ENCODE results near the gene MBOAT2. TPM values are rescaled to one million over a fixed set of nuclear protein-coding genes. Genes with fewer than 3 reads are reported as not detected.
"Not testable (repeated sequence)": the region's sequence is repeated elsewhere in the genome, so short reads cannot be mapped to it uniquely, and the experiment has no call there.

MBOAT2 gene
- total RNA-seq, 1 donor from 2014 or later, result 5.3 TPM

DNA sequence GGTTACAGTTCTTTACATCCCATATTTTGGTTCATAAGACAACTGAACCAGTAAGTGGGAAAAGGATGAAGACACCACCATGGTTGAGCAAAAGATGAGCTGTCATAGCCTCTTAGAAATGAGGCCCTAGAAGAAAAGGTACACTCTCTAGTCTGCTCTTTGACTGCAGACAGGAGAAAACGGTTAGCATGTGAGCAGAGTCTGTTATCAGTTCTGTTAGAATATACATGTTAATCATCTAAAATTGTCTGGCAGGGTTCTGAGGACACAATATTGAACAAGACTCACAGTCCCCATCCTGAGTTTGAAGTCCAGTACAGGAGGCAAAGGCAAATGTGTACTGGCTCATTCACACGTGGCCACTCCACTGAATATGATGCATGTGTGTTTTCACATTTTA is 78.1 kb downstream of the MBOAT2 start:
- no peaks in the 10 kb centered on the region for H3K27me3 ChIP-seq (ENCODE audit: low read depth)
- intact Hi-C loops (cut with micrococcal nuclease), result no loop called here
- H3K9me3 ChIP-seq (replicated peaks), result no peaks in the 10 kb centered on the region
- no peak overlapping the region for H3K4me3 ChIP-seq
- no peaks in the 10 kb centered on the region for H3K4me1 ChIP-seq
- TF ChIP-seq, protein P1, sequence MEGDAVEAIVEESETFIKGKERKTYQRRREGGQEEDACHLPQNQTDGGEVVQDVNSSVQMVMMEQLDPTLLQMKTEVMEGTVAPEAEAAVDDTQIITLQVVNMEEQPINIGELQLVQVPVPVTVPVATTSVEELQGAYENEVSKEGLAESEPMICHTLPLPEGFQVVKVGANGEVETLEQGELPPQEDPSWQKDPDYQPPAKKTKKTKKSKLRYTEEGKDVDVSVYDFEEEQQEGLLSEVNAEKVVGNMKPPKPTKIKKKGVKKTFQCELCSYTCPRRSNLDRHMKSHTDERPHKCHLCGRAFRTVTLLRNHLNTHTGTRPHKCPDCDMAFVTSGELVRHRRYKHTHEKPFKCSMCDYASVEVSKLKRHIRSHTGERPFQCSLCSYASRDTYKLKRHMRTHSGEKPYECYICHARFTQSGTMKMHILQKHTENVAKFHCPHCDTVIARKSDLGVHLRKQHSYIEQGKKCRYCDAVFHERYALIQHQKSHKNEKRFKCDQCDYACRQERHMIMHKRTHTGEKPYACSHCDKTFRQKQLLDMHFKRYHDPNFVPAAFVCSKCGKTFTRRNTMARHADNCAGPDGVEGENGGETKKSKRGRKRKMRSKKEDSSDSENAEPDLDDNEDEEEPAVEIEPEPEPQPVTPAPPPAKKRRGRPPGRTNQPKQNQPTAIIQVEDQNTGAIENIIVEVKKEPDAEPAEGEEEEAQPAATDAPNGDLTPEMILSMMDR (IDR thresholded peaks at IDR 0.05; ENCODE audit: borderline replicate concordance), result no peak
- no peak for DNase-seq
- H3K36me3 ChIP-seq, result no peaks in the 10 kb centered on the region
- H3K27ac ChIP-seq (replicated peaks), result no peak overlapping the region

DNA sequence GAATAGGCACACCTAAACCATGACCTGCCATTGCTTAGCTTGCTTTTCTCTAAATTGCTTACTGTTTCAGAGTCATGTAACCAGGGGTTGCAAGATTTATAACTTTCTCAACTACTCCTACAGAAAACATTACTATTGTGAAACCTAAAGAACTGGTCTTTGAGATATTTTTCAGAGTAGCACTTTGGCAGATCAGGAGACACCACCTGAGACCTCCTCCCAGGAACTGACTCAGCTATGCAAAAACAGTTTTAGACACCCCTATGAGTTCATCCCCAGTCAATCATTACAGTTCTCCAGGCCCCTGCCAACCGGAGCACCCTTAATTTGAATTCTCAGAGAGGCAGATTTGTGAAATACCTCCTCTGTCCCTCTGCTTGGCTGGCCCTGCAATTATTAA is 80.3 kb downstream of the MBOAT2 start:
- DNase-seq, result no peak
- Histone ChIP-seq H3K27ac (replicated peaks) (no peak overlapping the region), H3K27me3 (ENCODE audit: low read depth) (no peaks in the 10 kb centered on the region), H3K4me3 (no peak overlapping the region), H3K9me3 (replicated peaks) (no peaks in the 10 kb centered on the region), H3K36me3 (no peaks in the 10 kb centered on the region), H3K4me1 (no peaks in the 10 kb centered on the region)
- TF ChIP-seq, protein P1 (IDR thresholded peaks at IDR 0.05; ENCODE audit: borderline replicate concordance), result no peak
- intact Hi-C loops (cut with micrococcal nuclease), result no loop called here

DNA sequence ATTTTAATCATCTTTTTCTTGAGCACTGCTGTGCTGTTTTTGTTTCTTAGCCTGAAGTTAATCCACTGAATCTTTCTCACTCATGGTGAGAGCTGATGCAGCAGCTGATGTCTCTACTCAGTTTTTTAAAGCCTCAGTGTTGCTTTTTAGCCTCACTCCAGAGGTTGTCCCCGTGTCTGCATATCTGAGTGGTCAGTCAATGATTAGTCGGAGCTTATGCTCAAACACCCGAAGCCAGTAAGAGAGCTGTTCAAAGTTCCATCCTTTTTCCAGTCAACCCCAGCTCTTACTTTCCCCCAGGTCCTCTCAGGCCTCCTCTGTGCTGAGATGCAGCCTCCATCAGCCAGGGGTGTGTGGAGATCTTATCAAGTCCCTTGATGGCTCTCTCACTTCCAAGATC is 81.1 kb downstream of the MBOAT2 start:
- no peak overlapping the region for H3K27ac ChIP-seq (replicated peaks)
- H3K4me1 ChIP-seq, result no peaks in the 10 kb centered on the region
- H3K36me3 ChIP-seq, result no peaks in the 10 kb centered on the region
- no peak for DNase-seq
- H3K27me3 ChIP-seq (ENCODE audit: low read depth), result no peaks in the 10 kb centered on the region
- TF ChIP-seq, protein P1 (IDR thresholded peaks at IDR 0.05; ENCODE audit: borderline replicate concordance), result no peak
- H3K4me3 ChIP-seq, result no peak overlapping the region
- intact Hi-C loops (cut with micrococcal nuclease), result no loop called here
- no peaks in the 10 kb centered on the region for H3K9me3 ChIP-seq (replicated peaks)

DNA sequence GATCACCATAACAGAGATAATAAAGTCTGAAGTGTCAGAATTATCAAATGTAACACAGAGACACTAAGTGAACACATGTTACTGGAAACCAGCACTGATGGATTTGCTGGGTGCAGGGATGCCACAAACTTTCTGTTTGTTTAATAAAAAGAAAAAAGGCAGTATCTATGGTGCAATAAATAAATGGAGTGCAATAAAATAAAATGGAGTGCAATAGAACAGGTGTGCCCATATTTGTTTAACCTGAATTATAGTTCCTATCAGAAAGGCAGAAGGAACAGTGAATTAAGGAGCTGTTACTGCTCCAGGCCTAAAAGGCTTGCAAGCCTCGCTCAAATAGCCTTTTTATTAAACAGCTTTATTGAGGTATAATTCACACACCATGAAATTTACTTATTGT is 85.1 kb downstream of the MBOAT2 start:
- no peaks in the 10 kb centered on the region for H3K4me1 ChIP-seq
- TF ChIP-seq, protein P1 (IDR thresholded peaks at IDR 0.05; ENCODE audit: borderline replicate concordance), result no peak
- peaks cover 7% of the 10 kb centered on the region for H3K9me3 ChIP-seq (replicated peaks)
- no peak overlapping the region for H3K27ac ChIP-seq (replicated peaks)
- H3K4me3 ChIP-seq, result no peak overlapping the region
- no peaks in the 10 kb centered on the region for H3K36me3 ChIP-seq
- intact Hi-C loops (cut with micrococcal nuclease), result no loop called here
- no peak for DNase-seq
- H3K27me3 ChIP-seq (ENCODE audit: low read depth), result no peaks in the 10 kb centered on the region

DNA sequence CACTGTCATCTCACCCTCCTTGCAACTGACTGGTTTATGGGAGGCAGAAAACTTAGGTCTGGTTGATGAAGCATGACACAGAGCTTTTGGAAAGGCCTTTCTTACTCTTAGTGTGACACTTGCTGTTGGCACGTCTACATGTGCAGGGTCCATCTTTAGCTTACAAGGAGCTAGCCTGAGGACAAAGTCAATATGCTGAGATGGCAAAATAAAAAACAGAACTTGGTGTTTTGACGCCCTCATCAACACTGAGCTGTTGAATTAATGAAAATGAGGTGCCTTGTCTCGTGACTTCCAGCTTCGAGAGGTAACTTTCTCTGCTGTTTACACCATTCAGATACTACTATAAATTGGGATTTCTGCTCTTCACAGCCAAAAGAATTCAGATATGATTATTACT is 87.5 kb downstream of the MBOAT2 start:
- Histone ChIP-seq H3K9me3 (replicated peaks) (peaks cover 25% of the 10 kb centered on the region), H3K36me3 (no peaks in the 10 kb centered on the region), H3K4me1 (no peaks in the 10 kb centered on the region), H3K4me3 (no peak overlapping the region), H3K27me3 (ENCODE audit: low read depth) (no peaks in the 10 kb centered on the region), H3K27ac (replicated peaks) (no peak overlapping the region)
- TF ChIP-seq, protein P1 (IDR thresholded peaks at IDR 0.05; ENCODE audit: borderline replicate concordance), result no peak
- no peak for DNase-seq
- intact Hi-C loops (cut with micrococcal nuclease), result no loop called here

DNA sequence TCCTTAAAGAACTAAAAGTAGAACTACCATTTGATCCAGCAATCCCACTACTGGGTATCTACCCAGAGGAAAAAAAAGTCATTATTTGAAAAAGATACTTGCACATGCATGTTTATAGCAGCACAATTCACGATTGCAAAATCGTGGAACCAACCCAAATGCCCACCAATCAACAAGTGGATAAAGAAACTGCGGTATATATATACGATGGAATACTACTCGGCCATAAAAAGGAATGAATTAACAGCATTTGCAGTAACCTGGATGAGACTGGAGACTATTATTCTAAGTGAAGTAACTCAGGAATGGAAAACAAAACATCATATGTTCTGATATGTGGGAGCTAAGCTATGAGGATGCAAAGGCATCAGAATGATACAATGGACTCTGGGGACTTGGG is 89.7 kb downstream of the MBOAT2 start:
- H3K9me3 ChIP-seq (replicated peaks), result peaks cover 31% of the 10 kb centered on the region
- H3K27ac ChIP-seq (replicated peaks); DNase-seq; intact Hi-C loops (cut with micrococcal nuclease); H3K4me1 ChIP-seq; H3K36me3 ChIP-seq; H3K4me3 ChIP-seq; H3K27me3 ChIP-seq (ENCODE audit: low read depth): not testable (repeated sequence)

Data from left ventricle myocardium inferior (tissue), 1 donor.